Fibroblast of villous mesenchyme (primary cell): ENCODE data around the gene GID8. TPM values are rescaled to one million over a fixed set of nuclear protein-coding genes. Genes with fewer than 3 reads are reported as not detected.

Experiments
- DNase-seq: peaks from one replicate; pipeline ENCODE4 v3.0.0-alpha.2; 2010; ENCODE audit warnings: low read depth
- H3K4me3 ChIP-seq: 2 replicates; pipeline ENCODE4 v1.5.1; 2011; ENCODE audit warnings: low read depth, mild to moderate bottlenecking, low read length
- total RNA-seq: library from RNA; depleted of rRNA; stranded (reverse); fragments of >200 nt; gene quantifications from 2 replicates; pipeline ENCODE4 v1.2.3, GENCODE V29; 2012
- TF ChIP-seq, protein P1 (sequence below): IDR thresholded peaks from 2 replicates; pipeline ENCODE4 v1.5.1; 2012; ENCODE audit warnings: low read depth, mild to moderate bottlenecking, low read length; ENCODE audit not compliant: insufficient read depth

Gene GID8
- total RNA-seq, 1 donor: 34.5 TPM

GRCh38 chr20:62989201-62989601 lies 51.3 kb downstream of the GID8 start:
- TF ChIP-seq, protein P1, sequence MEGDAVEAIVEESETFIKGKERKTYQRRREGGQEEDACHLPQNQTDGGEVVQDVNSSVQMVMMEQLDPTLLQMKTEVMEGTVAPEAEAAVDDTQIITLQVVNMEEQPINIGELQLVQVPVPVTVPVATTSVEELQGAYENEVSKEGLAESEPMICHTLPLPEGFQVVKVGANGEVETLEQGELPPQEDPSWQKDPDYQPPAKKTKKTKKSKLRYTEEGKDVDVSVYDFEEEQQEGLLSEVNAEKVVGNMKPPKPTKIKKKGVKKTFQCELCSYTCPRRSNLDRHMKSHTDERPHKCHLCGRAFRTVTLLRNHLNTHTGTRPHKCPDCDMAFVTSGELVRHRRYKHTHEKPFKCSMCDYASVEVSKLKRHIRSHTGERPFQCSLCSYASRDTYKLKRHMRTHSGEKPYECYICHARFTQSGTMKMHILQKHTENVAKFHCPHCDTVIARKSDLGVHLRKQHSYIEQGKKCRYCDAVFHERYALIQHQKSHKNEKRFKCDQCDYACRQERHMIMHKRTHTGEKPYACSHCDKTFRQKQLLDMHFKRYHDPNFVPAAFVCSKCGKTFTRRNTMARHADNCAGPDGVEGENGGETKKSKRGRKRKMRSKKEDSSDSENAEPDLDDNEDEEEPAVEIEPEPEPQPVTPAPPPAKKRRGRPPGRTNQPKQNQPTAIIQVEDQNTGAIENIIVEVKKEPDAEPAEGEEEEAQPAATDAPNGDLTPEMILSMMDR: no peak
- peak; percentile 12 for DNase-seq
- H3K4me3 ChIP-seq: no peak overlapping the region

DNA sequence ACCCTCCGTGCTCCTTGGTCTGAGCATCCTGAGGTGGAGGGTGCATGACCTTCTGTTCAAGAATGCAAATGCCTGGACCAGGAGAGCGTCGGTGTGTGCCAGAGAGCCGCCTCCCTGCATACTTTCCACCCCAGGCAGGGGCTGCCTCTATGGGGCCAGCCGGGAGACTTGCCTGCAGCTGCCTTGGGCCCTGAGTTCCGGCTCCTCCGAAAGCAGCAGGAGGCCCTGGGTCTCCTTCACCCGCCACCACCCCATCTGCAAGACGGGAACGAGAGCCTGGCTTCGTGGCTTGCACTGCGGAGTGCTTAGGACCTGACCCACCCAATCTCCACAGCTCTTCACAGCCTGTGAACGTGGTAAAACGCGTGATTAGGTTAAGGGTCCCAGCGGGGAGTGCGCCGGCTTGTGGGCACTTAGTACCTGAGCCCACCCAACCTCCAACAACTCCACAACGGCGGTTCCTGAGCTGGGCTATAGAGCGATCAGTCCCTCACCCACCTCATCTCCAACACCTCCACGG lies 52.4 kb downstream of the GID8 start:
- H3K4me3 ChIP-seq: no peak overlapping the region
- DNase-seq: no peak
- TF ChIP-seq, protein P1: no peak

DNA sequence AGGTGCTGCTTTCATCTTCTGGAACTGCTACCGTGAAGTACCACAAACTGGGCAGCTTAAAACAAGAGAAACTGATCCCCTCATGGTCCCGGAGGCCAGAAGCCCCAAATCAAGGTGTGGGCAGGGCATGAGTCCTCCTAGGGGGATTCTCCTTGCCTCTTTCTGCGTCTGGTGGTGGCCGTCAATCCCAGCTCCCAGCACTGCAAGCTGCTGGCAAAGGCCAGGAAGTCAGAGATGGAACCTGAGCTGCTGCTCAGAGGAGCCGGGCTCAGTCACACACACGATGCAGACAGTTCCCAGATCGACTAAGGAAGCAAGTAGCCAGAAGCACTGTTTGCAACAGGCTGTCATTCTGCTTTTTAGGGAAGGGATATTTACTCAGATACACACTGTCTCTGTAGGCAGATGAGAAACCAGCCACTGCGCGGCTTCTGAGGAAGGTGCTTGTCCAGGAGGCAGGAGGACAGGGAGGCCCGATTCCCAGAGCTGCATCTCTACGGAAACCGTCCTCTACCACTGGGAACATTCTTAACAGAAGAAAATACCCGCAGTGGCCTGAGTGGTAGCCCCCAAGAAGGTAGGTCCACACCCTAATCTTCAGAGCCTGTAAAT lies 53.4 kb downstream of the GID8 start:
- TF ChIP-seq, protein P1: no peak
- H3K4me3 ChIP-seq: no peak overlapping the region
- no peak for DNase-seq

- DNase-seq: no peak
- TF ChIP-seq, protein P1: no peak
- H3K4me3 ChIP-seq: no peak overlapping the region
These were observed 53.9 kb downstream of the GID8 start for GRCh38 chr20:62991863-62992262.

DNA sequence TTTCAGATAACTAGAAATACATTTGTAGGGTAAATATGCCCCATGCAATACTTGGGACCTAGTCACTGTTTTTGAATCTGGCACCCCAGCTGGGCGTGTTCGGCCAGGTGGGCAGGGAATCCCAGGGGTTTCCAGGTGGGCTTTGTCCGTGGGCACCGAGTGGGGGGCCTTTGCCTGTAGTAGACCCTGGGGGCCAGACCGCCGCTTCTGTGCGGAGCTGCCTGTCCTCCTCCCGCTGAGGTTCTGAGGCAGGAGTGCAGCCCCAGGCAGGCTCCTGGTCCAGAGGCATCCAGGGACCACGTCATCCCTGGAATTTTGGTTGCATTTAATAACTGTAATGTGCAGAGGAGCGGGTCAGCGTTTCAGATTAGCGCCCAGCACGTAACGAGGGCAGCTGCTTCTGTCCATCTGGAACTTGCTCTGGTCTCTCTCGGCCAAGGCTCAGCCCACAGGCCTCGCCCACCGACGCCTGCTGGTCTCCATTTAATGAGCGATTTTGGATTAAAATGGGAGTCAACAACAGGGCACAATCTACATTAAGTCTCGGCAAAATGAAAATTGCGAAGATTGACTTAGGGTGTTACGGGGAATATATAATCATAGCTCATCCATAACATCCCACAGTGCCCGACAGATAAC lies 56.0 kb downstream of the GID8 start:
- no peak overlapping the region for H3K4me3 ChIP-seq
- TF ChIP-seq, protein P1: no peak
- no peak for DNase-seq

DNA sequence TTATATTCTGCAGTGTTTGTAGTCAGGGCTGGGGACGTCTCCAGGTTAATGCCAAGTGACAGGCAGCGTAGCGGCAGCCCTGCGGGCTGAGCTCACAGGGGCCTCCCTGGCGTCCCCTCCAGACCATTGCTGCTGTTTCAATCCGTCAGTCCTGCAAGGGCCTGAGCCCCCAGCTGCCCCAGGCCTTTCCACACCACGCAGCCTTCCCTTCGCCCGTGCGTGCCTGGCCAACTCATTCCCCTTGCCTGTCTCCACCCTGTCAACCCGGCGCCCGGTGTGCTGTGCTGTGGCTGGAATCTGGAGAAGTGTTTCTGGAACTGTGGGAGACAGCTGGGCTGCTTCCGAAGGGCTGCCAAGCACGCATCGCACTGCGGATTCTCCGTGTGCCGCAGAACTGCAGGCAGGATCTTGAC lies 56.9 kb downstream of the GID8 start:
- TF ChIP-seq, protein P1: no peak
- no peak for DNase-seq
- H3K4me3 ChIP-seq: no peak overlapping the region
